ENCODE measurements around the gene IQGAP2.

Gene IQGAP2

DNA sequence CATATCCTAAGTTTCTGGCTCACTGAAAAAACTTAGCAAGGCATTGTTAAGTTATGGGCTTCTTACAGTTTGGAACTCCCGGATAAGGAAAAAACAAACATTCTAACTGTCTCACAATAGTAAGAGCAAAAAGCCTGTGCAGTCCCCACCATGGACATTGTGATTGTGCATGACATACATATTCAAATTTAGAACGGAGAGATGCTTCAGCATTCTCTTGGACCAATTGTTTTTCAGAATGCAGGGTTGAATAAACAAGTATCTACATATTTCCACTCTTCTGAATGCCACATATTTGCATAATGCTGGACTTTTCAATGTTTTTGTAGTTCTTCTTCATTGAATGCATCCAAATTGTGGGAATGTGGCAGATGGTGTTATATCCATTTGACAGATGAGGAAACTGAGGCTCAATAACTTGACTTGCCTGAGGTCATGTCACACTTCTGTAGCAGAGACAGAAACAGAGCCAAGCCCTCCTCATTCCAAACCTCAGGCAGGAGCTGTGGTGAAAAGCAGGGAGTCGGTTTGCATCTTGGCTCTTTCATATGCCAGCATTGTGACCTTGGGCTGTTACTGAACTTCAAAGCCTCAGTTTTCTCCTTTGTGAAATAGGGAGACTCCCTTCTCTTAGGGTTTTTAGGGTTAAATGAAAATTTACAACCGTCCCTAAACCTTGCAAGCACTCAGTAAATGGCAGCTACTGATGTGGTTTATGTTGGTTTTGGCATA lies 95.1 kb downstream of the IQGAP2 start:
- CTCF ChIA-PET = interaction anchor here (0.7 kb wide), 1 partner anchor 68 kb away, joined by 3 read pairs; no protein-coding TSS in a partner anchor

DNA sequence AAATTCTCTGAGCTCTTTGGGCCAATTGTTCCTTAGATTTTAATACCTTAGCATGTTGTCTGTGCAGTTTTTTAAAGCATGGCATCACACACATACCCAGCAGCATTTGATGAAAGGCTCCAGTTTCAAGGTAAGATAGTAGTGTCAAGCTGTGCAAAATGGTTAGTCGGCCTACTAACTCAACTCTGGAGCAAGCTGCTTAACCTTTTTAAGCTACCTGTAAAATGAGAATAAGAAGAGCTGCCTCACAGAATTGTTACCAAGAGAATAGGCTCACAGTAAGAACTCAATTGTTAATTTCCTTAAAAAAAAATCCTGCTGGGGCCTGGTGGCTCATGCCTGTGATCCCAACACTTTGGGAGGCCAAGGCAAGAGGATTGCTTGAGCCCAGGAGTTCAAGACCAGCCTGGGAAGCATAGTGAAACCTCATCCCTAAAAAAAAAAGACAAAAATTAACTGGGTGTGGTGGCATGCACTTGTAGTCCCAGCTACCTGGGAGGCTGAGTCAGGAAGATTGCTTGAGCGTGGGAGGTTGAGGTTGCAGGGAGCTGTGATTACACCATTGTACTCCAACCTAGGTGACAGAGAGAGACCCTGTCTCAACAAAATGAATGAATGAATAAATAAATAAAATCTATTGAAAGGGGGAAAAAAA lies 96.5 kb downstream of the IQGAP2 start:
- CTCF ChIA-PET = interaction anchor here (0.6 to 1.5 kb wide), 3 partner anchors 14 to 47 kb away, joined by 3 to 4 read pairs (median 3); no protein-coding TSS in a partner anchor
- Histone ChIP-seq H3K4me1 (ENCODE audit: control insufficient read depth, insufficient read depth, low read length) (no peaks in the 10 kb centered on the region), H3K27ac (ENCODE audit: extremely low read depth, low read depth, low read length) (no peak overlapping the region), H3K4me3 (ENCODE audit: low read depth, low read length) (no peak overlapping the region), H3K9me3 (ENCODE audit: control insufficient read depth, insufficient read depth, low read depth, low read length) (no peaks in the 10 kb centered on the region), H3K36me3 (ENCODE audit: control insufficient read depth in 2 of 2, insufficient read depth in 1 of 2, low read length in 2 of 2) (no peaks in the 10 kb centered on the region)
- POLR2A ChIA-PET = no interaction called here
- TF ChIP-seq, protein P1, sequence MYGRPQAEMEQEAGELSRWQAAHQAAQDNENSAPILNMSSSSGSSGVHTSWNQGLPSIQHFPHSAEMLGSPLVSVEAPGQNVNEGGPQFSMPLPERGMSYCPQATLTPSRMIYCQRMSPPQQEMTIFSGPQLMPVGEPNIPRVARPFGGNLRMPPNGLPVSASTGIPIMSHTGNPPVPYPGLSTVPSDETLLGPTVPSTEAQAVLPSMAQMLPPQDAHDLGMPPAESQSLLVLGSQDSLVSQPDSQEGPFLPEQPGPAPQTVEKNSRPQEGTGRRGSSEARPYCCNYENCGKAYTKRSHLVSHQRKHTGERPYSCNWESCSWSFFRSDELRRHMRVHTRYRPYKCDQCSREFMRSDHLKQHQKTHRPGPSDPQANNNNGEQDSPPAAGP (tag by site-specific recombination; IDR thresholded peaks at IDR 0.05) = no peak
- TF ChIP-seq ZFP3 (tag by site-specific recombination; IDR thresholded peaks at IDR 0.05; ENCODE audit: low read depth) (no peak), KLF1 (tag by site-specific recombination; IDR thresholded peaks at IDR 0.05) (no peak), ZNF214 (tag by site-specific recombination; IDR thresholded peaks at IDR 0.05; ENCODE audit: borderline replicate concordance) (no peak), ZNF843 (tag by site-specific recombination; IDR thresholded peaks at IDR 0.05) (no peak)
- TF ChIP-seq, protein P2, sequence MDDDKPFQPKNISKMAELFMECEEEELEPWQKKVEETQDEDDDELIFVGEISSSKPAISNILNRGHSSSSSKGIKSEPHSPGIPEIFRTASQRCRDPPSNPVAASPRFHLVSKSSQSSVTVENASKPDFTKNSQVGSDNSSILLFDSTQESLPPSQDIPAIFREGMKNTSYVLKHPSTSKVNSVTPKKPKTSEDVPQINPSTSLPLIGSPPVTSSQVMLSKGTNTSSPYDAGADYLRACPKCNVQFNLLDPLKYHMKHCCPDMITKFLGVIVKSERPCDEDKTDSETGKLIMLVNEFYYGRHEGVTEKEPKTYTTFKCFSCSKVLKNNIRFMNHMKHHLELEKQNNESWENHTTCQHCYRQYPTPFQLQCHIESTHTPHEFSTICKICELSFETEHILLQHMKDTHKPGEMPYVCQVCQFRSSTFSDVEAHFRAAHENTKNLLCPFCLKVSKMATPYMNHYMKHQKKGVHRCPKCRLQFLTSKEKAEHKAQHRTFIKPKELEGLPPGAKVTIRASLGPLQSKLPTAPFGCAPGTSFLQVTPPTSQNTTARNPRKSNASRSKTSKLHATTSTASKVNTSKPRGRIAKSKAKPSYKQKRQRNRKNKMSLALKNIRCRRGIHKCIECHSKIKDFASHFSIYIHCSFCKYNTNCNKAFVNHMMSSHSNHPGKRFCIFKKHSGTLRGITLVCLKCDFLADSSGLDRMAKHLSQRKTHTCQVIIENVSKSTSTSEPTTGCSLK (tag by site-specific recombination; IDR thresholded peaks at IDR 0.05) = no peak

More for the DNA sequence above, 95.1 kb downstream of the IQGAP2 start:
- Histone ChIP-seq H3K4me3 (ENCODE audit: low read depth, low read length) (no peak overlapping the region), H3K27ac (ENCODE audit: extremely low read depth, low read depth, low read length) (no peak overlapping the region), H3K4me1 (ENCODE audit: control insufficient read depth, insufficient read depth, low read length) (no peaks in the 10 kb centered on the region), H3K36me3 (ENCODE audit: control insufficient read depth in 2 of 2, insufficient read depth in 1 of 2, low read length in 2 of 2) (no peaks in the 10 kb centered on the region), H3K9me3 (ENCODE audit: control insufficient read depth, insufficient read depth, low read depth, low read length) (no peaks in the 10 kb centered on the region)
- POLR2A ChIA-PET = no interaction called here
- TF ChIP-seq ZNF529 (tag by site-specific recombination; IDR thresholded peaks at IDR 0.05; ENCODE audit: insufficient replicate concordance) = no peak
- TF ChIP-seq ZNF624 (tag by site-specific recombination; IDR thresholded peaks at IDR 0.05) = no peak
- no peak for TF ChIP-seq ZNF2 (tag by site-specific recombination; IDR thresholded peaks at IDR 0.05)
- TF ChIP-seq, protein P3, sequence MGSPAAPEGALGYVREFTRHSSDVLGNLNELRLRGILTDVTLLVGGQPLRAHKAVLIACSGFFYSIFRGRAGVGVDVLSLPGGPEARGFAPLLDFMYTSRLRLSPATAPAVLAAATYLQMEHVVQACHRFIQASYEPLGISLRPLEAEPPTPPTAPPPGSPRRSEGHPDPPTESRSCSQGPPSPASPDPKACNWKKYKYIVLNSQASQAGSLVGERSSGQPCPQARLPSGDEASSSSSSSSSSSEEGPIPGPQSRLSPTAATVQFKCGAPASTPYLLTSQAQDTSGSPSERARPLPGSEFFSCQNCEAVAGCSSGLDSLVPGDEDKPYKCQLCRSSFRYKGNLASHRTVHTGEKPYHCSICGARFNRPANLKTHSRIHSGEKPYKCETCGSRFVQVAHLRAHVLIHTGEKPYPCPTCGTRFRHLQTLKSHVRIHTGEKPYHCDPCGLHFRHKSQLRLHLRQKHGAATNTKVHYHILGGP (tag by site-specific recombination; IDR thresholded peaks at IDR 0.05) = no peak
- no peak for TF ChIP-seq KLF16 (tag by site-specific recombination; IDR thresholded peaks at IDR 0.05)
- TF ChIP-seq, protein P4, sequence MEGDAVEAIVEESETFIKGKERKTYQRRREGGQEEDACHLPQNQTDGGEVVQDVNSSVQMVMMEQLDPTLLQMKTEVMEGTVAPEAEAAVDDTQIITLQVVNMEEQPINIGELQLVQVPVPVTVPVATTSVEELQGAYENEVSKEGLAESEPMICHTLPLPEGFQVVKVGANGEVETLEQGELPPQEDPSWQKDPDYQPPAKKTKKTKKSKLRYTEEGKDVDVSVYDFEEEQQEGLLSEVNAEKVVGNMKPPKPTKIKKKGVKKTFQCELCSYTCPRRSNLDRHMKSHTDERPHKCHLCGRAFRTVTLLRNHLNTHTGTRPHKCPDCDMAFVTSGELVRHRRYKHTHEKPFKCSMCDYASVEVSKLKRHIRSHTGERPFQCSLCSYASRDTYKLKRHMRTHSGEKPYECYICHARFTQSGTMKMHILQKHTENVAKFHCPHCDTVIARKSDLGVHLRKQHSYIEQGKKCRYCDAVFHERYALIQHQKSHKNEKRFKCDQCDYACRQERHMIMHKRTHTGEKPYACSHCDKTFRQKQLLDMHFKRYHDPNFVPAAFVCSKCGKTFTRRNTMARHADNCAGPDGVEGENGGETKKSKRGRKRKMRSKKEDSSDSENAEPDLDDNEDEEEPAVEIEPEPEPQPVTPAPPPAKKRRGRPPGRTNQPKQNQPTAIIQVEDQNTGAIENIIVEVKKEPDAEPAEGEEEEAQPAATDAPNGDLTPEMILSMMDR (tag by site-specific recombination; IDR thresholded peaks at IDR 0.05) = no peak
- TF ChIP-seq ZNF830 (tag by site-specific recombination; IDR thresholded peaks at IDR 0.05; ENCODE audit: low read depth) = no peak
- TF ChIP-seq, protein P2 (tag by site-specific recombination; IDR thresholded peaks at IDR 0.05) = no peak
- TF ChIP-seq ZNF175 (tag by site-specific recombination; IDR thresholded peaks at IDR 0.05) = no peak
- TF ChIP-seq ZNF121 (tag by site-specific recombination; IDR thresholded peaks at IDR 0.05) = no peak
- no peak for TF ChIP-seq ZNF239 (tag by site-specific recombination; IDR thresholded peaks at IDR 0.05)
- TF ChIP-seq, protein P5, sequence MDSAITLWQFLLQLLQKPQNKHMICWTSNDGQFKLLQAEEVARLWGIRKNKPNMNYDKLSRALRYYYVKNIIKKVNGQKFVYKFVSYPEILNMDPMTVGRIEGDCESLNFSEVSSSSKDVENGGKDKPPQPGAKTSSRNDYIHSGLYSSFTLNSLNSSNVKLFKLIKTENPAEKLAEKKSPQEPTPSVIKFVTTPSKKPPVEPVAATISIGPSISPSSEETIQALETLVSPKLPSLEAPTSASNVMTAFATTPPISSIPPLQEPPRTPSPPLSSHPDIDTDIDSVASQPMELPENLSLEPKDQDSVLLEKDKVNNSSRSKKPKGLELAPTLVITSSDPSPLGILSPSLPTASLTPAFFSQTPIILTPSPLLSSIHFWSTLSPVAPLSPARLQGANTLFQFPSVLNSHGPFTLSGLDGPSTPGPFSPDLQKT (IDR thresholded peaks at IDR 0.05; ENCODE audit: borderline replicate concordance, low read depth, low read length) = no peak
- no peak for TF ChIP-seq ZNF274 (IDR thresholded peaks at IDR 0.05; ENCODE audit: low read length)
- no peak for TF ChIP-seq ZNF274 (tag by site-specific recombination; IDR thresholded peaks at IDR 0.05; ENCODE audit: borderline replicate concordance)
- TF ChIP-seq, protein P6, sequence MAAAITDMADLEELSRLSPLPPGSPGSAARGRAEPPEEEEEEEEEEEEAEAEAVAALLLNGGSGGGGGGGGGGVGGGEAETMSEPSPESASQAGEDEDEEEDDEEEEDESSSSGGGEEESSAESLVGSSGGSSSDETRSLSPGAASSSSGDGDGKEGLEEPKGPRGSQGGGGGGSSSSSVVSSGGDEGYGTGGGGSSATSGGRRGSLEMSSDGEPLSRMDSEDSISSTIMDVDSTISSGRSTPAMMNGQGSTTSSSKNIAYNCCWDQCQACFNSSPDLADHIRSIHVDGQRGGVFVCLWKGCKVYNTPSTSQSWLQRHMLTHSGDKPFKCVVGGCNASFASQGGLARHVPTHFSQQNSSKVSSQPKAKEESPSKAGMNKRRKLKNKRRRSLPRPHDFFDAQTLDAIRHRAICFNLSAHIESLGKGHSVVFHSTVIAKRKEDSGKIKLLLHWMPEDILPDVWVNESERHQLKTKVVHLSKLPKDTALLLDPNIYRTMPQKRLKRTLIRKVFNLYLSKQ (tag by site-specific recombination; IDR thresholded peaks at IDR 0.05; ENCODE audit: borderline replicate concordance) = no peak
- no peak for TF ChIP-seq ZNF37A (tag by site-specific recombination; IDR thresholded peaks at IDR 0.05)
- no peak for TF ChIP-seq ZNF416 (tag by site-specific recombination; IDR thresholded peaks at IDR 0.05)
- no peak for TF ChIP-seq ZBTB7A (tag by site-specific recombination; IDR thresholded peaks at IDR 0.05; ENCODE audit: low read depth)

All from HEK293 (cell line).